Smooth muscle cell (in vitro differentiated cells): ENCODE measurements around the gene CCDC190. TPM values are rescaled to one million over a fixed set of nuclear protein-coding genes. Genes with fewer than 3 reads are reported as not detected.

Experiments
- DNase-seq: peaks from one replicate; lab custom pipeline; 2025; ENCODE audit not compliant: unreplicated experiment; lab: John Stamatoyannopoulos, UW
- H2AFZ ChIP-seq: fragments of 200-600 bp; sonication (generic); 2 replicates; pipeline ENCODE4 v1.6.0; 2016; ENCODE audit warnings: antibody characterized with exemption, low read depth, mild to moderate bottlenecking
- H3F3A ChIP-seq: fragments of 200-600 bp; sonication (generic); 2 replicates; pipeline ENCODE4 v1.6.0; 2017; ENCODE audit warnings: antibody characterized with exemption, low read depth
- H3K27ac ChIP-seq: fragments of 200-600 bp; sonication (generic); 2 replicates; pipeline ENCODE4 v1.5.1; 2016; ENCODE audit warnings: low read depth, mild to moderate bottlenecking
- H3K27me3 ChIP-seq: fragments of 200-600 bp; sonication (generic); 2 replicates; pipeline ENCODE4 v1.6.1; 2016; ENCODE audit warnings: low read depth, mild to moderate bottlenecking
- H3K36me3 ChIP-seq: fragments of 200-600 bp; sonication (generic); 2 replicates; pipeline ENCODE4 v1.5.1; 2016; ENCODE audit warnings: low read depth
- H3K4me1 ChIP-seq: fragments of 200-600 bp; sonication (generic); 2 replicates; pipeline ENCODE4 v1.5.1; 2016; ENCODE audit warnings: low read depth
- H3K4me2 ChIP-seq: fragments of 200-600 bp; sonication (generic); 2 replicates; pipeline ENCODE4 v1.6.0; 2016; ENCODE audit warnings: mild to moderate bottlenecking
- H3K4me3 ChIP-seq: fragments of 200-600 bp; sonication (generic); 2 replicates; pipeline ENCODE4 v1.5.1; 2016; ENCODE audit warnings: mild to moderate bottlenecking
- H3K79me2 ChIP-seq: fragments of 200-600 bp; sonication (generic); 2 replicates; pipeline ENCODE4 v1.6.0; 2016; ENCODE audit warnings: low read depth, mild to moderate bottlenecking
- H3K9ac ChIP-seq: fragments of 200-600 bp; sonication (generic); 2 replicates; pipeline ENCODE4 v1.6.0; 2016; ENCODE audit warnings: low read depth
- H3K9me3 ChIP-seq: fragments of 200-600 bp; sonication (generic); replicated peaks from 2 replicates; pipeline ENCODE4 v1.5.1; 2016; ENCODE audit warnings: low read depth
- H4K20me1 ChIP-seq: fragments of 200-600 bp; sonication (generic); 2 replicates; pipeline ENCODE4 v1.6.0; 2016; ENCODE audit warnings: low read depth
- WGBS: methylation state at CpG from one replicate; pipeline ENCODE4 v1.1.7; 2016; ENCODE audit warnings: low lambda C conversion rate; 5-methylcytosine and 5-hydroxymethylcytosine counted together
- polyA plus RNA-seq: library from polyadenylated mRNA; unstranded; fragments of >200 nt; fragmentation: Nextera tagmentation; extraction: Ambion mirVana; gene quantifications from 2 replicates; pipeline ENCODE4 v1.2.1, GENCODE V29; 2016
- total RNA-seq: library from RNA; depleted of rRNA; stranded (reverse); fragments of >200 nt; gene quantifications from 2 replicates; pipeline ENCODE4 v1.2.3, GENCODE V29; 2014
- TF ChIP-seq, protein P1 (sequence below): fragments of 200-600 bp; sonication (generic); IDR thresholded peaks from 2 replicates; pipeline ENCODE4 v1.5.1; 2017; ENCODE audit warnings: borderline replicate concordance, mild to moderate bottlenecking, antibody characterized with exemption; ENCODE audit not compliant: insufficient read depth, poor library complexity, severe bottlenecking

CCDC190 gene
- total RNA-seq (not detected in 2 replicates), polyA plus RNA-seq (0.27 TPM in 1 of 2 replicates, not detected in the other)

DNA sequence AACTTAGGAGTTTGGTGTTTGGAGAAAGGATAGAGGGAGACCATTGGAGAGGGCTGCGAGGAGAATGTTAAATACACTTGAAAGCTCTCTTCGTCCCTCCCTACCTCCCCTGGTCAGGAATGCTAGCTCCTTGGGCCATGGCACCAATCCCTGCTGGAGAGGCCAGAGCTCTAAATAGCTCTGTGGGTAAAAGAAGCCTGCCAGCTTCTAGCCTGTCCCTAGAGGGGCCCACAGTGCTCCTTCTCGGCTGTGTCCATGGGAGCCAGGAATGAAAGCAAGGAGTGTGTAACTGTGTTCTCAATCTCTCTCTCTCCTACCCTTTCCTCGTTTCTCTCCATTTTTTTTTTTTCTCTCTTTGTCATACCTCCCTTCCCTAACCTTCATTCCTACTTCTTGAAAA, at the start of gene CCDC190:
TSS of gene CCDC190 (minus strand) at position 75 of the 400 bp plus-strand sequence. CDS start 1,529 bp downstream, outside the sequence.
- H3K4me1 ChIP-seq: peaks cover 7% of the 10 kb centered on the region

GRCh38 chr1:162910161-162910560, 49.2 kb upstream of the CCDC190 start:
- Histone ChIP-seq H3K4me2 (no peak overlapping the region), H3K9ac (no peak overlapping the region), H3K27me3 (no peaks in the 10 kb centered on the region), H3K9me3 (peaks cover 13% of the 10 kb centered on the region), H3K4me1 (peaks cover 4% of the 10 kb centered on the region), H3K4me3 (no peak overlapping the region), H4K20me1 (no peaks in the 10 kb centered on the region), H3K27ac (no peak overlapping the region), H2AFZ (no peak overlapping the region), H3K79me2 (no peaks in the 10 kb centered on the region), H3F3A (peaks cover 9% of the 10 kb centered on the region), H3K36me3 (no peaks in the 10 kb centered on the region)
- no peak for DNase-seq
- TF ChIP-seq, protein P1, sequence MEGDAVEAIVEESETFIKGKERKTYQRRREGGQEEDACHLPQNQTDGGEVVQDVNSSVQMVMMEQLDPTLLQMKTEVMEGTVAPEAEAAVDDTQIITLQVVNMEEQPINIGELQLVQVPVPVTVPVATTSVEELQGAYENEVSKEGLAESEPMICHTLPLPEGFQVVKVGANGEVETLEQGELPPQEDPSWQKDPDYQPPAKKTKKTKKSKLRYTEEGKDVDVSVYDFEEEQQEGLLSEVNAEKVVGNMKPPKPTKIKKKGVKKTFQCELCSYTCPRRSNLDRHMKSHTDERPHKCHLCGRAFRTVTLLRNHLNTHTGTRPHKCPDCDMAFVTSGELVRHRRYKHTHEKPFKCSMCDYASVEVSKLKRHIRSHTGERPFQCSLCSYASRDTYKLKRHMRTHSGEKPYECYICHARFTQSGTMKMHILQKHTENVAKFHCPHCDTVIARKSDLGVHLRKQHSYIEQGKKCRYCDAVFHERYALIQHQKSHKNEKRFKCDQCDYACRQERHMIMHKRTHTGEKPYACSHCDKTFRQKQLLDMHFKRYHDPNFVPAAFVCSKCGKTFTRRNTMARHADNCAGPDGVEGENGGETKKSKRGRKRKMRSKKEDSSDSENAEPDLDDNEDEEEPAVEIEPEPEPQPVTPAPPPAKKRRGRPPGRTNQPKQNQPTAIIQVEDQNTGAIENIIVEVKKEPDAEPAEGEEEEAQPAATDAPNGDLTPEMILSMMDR: no peak
- 96% methylated on average over 2 of the region's 2 CpGs for WGBS

More for the DNA sequence above, at the start of gene CCDC190:
- Histone ChIP-seq H3K79me2 (no peaks in the 10 kb centered on the region), H3F3A (no peaks in the 10 kb centered on the region), H3K9me3 (no peaks in the 10 kb centered on the region), H3K4me3 (no peak within 1 kb of the TSS), H3K27me3 (no peaks in the 10 kb centered on the region), H2AFZ (peak within 1 kb of the TSS; percentile 46), H3K9ac (no peak within 1 kb of the TSS), H4K20me1 (no peaks in the 10 kb centered on the region), H3K4me2 (peak within 1 kb of the TSS; percentile 38), H3K36me3 (no peaks in the 10 kb centered on the region), H3K27ac (peak within 1 kb of the TSS; percentile 7)
- 54% methylated on average over 4 of the region's 4 CpGs for WGBS
- no peak for DNase-seq
- TF ChIP-seq, protein P1: no peak

DNA sequence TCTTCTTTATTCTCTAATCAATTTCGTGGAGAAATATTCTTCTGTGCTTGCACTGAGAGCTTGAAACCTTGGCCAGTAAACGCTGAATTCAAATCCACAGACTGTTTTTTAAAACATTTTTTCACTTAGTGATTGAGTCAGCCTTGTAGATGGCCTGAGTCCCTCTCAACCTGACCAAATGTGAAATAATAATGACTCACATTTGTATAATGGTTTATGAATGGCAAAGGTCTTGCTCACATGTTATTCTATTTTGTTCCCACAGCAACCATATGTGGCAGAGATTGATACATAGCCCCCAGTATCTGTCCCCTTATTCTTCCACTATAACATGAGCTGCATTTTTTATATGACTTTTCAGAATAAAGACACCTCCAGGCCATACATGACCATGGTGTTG, 47.8 kb upstream of the CCDC190 start:
- Histone ChIP-seq H3K9ac (peak overlapping the region; percentile 16), H3K27me3 (no peaks in the 10 kb centered on the region), H3K79me2 (no peaks in the 10 kb centered on the region), H3K36me3 (no peaks in the 10 kb centered on the region), H3K4me2 (no peak overlapping the region), H3K4me3 (no peak overlapping the region), H2AFZ (no peak overlapping the region), H3K4me1 (peaks cover 9% of the 10 kb centered on the region), H4K20me1 (no peaks in the 10 kb centered on the region), H3K9me3 (peaks cover 13% of the 10 kb centered on the region), H3F3A (peaks cover 16% of the 10 kb centered on the region), H3K27ac (peak overlapping the region; percentile 51)
- DNase-seq: no peak
- TF ChIP-seq, protein P1: no peak
- 74% methylated on average over 2 of the region's 2 CpGs for WGBS

DNA sequence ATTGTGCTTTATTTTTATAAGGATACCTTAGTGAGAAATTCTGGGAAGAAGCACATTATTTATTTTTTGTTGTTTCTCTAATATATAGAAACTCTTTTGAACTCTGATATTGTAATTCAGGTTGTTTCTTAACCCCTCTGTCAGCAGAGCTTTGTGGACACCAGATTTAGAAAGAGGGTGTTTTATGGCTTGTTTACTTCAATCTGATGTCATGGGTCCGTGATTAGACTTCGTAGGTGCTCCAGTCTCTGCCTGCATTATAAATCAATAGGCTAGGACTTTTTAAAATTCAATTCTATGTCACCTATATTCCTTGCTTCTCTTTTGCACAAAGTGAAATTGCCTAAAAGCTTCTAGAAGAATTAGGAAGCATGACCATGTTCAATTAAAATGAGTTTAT, 47.3 kb upstream of the CCDC190 start:
- H3K79me2 ChIP-seq: no peaks in the 10 kb centered on the region
- peak overlapping the region; percentile 51 for H3K27ac ChIP-seq
- H3K9me3 ChIP-seq: peaks cover 13% of the 10 kb centered on the region
- H3F3A ChIP-seq: peaks cover 16% of the 10 kb centered on the region
- no peak overlapping the region for H3K4me3 ChIP-seq
- H3K27me3 ChIP-seq: no peaks in the 10 kb centered on the region
- H3K4me2 ChIP-seq: no peak overlapping the region
- DNase-seq: no peak
- H3K36me3 ChIP-seq: no peaks in the 10 kb centered on the region
- H2AFZ ChIP-seq: no peak overlapping the region
- peak overlapping the region; percentile 8 for H3K9ac ChIP-seq
- peaks cover 9% of the 10 kb centered on the region for H3K4me1 ChIP-seq
- no peaks in the 10 kb centered on the region for H4K20me1 ChIP-seq
- TF ChIP-seq, protein P1: no peak
- 69% methylated on average over 2 of the region's 2 CpGs for WGBS
